Measurements from ENCODE around the gene TBC1D10A.

DNA sequence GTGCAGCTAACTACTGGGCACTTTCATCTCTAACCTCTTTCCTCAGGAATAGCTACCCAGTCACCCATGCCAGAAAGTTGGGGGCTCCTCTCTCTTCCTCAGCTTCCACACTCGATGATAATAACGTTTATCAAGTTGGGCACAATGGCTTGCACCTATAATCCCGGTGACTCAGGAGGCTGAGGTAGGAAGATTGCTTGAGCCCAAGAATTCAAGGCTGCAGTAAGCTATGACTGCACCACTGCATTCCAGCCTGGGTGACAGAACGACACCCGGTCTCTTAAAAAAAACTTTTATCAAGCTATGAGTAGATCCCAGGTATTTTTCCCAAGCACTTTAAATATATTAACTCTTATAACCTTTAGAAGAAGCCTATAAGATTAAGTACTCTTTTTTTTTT is 27.9 kb upstream of the TBC1D10A start:
- TF ChIP-seq, protein P1, sequence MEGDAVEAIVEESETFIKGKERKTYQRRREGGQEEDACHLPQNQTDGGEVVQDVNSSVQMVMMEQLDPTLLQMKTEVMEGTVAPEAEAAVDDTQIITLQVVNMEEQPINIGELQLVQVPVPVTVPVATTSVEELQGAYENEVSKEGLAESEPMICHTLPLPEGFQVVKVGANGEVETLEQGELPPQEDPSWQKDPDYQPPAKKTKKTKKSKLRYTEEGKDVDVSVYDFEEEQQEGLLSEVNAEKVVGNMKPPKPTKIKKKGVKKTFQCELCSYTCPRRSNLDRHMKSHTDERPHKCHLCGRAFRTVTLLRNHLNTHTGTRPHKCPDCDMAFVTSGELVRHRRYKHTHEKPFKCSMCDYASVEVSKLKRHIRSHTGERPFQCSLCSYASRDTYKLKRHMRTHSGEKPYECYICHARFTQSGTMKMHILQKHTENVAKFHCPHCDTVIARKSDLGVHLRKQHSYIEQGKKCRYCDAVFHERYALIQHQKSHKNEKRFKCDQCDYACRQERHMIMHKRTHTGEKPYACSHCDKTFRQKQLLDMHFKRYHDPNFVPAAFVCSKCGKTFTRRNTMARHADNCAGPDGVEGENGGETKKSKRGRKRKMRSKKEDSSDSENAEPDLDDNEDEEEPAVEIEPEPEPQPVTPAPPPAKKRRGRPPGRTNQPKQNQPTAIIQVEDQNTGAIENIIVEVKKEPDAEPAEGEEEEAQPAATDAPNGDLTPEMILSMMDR (IDR thresholded peaks at IDR 0.05; ENCODE audit: low read depth, low read length) = no peak
- TF ChIP-seq EZH2phosphoT487 (IDR thresholded peaks at IDR 0.05; ENCODE audit: low read depth) = no peak
